ENCODE results near the gene PLEKHH1. TPM values are rescaled to one million over a fixed set of nuclear protein-coding genes. Genes with fewer than 3 reads are reported as not detected.

PLEKHH1 gene
- total and polyA plus RNA-seq, 9 of the 15 experiments (the other 6 are each of a cell fraction or from before 2014, with no cell fraction given) = 0.76 to 5.9 (median 2.9) TPM

DNA sequence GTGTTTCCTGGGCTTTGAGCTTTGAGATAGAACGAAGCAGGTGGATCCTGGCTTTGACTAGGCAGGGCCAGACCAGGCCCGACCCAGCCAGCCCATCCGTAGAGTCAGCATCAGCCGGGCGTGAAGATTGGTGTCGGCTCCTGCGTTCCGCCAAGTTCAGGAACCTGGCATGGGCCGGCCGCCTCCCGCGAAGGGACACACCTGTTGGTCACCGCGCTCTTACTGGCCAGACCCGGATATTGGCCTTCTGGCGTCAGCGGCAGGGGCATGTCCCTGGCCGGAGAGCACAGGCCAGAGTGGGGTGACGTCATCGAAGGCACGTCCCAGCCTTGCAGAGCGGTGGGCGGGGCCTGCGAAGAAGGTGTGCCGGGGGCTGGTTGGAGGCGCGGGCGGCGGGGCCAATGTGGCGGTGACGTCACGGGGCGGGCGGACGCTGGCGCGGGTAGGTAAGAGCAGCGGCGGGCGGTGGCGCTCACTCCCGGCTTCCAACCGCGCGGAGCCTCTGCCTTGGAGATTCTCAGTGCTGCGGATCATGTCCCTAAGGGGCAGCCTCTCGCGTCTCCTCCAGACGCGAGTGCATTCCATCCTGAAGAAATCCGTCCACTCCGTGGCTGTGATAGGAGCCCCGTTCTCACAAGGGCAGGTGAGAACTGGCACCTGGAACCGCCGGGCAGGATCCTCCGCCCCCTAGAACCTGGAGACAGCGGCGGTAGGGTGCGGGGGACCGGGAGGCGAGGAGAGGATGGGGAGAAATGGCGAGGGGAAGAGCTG, 86.5 kb downstream of the PLEKHH1 start, which contains the start of gene ARG2 (continued):
- TF ChIP-seq KDM5B (IDR thresholded peaks at IDR 0.05; ENCODE audit: insufficient replicate concordance, low read depth, low read length) (peak; percentile 77), KDM4B (IDR thresholded peaks at IDR 0.05; ENCODE audit: borderline replicate concordance in 2 of 2, low read depth in 1 of 2) (no peak), ZNF12 (CRISPR knock-in tag; IDR thresholded peaks at IDR 0.05) (no peak), ZC3H8 (IDR thresholded peaks at IDR 0.05) (no peak), SREBF2 (CRISPR knock-in tag; IDR thresholded peaks at IDR 0.05) (no peak), ZNF696 (CRISPR knock-in tag; conservative IDR thresholded peaks at IDR 0.05) (no peak), PHB (CRISPR knock-in tag; IDR thresholded peaks at IDR 0.05) (no peak), MEIS2 (IDR thresholded peaks at IDR 0.05; ENCODE audit: partially characterized antibody) (no peak)
- TF ChIP-seq, protein P1, sequence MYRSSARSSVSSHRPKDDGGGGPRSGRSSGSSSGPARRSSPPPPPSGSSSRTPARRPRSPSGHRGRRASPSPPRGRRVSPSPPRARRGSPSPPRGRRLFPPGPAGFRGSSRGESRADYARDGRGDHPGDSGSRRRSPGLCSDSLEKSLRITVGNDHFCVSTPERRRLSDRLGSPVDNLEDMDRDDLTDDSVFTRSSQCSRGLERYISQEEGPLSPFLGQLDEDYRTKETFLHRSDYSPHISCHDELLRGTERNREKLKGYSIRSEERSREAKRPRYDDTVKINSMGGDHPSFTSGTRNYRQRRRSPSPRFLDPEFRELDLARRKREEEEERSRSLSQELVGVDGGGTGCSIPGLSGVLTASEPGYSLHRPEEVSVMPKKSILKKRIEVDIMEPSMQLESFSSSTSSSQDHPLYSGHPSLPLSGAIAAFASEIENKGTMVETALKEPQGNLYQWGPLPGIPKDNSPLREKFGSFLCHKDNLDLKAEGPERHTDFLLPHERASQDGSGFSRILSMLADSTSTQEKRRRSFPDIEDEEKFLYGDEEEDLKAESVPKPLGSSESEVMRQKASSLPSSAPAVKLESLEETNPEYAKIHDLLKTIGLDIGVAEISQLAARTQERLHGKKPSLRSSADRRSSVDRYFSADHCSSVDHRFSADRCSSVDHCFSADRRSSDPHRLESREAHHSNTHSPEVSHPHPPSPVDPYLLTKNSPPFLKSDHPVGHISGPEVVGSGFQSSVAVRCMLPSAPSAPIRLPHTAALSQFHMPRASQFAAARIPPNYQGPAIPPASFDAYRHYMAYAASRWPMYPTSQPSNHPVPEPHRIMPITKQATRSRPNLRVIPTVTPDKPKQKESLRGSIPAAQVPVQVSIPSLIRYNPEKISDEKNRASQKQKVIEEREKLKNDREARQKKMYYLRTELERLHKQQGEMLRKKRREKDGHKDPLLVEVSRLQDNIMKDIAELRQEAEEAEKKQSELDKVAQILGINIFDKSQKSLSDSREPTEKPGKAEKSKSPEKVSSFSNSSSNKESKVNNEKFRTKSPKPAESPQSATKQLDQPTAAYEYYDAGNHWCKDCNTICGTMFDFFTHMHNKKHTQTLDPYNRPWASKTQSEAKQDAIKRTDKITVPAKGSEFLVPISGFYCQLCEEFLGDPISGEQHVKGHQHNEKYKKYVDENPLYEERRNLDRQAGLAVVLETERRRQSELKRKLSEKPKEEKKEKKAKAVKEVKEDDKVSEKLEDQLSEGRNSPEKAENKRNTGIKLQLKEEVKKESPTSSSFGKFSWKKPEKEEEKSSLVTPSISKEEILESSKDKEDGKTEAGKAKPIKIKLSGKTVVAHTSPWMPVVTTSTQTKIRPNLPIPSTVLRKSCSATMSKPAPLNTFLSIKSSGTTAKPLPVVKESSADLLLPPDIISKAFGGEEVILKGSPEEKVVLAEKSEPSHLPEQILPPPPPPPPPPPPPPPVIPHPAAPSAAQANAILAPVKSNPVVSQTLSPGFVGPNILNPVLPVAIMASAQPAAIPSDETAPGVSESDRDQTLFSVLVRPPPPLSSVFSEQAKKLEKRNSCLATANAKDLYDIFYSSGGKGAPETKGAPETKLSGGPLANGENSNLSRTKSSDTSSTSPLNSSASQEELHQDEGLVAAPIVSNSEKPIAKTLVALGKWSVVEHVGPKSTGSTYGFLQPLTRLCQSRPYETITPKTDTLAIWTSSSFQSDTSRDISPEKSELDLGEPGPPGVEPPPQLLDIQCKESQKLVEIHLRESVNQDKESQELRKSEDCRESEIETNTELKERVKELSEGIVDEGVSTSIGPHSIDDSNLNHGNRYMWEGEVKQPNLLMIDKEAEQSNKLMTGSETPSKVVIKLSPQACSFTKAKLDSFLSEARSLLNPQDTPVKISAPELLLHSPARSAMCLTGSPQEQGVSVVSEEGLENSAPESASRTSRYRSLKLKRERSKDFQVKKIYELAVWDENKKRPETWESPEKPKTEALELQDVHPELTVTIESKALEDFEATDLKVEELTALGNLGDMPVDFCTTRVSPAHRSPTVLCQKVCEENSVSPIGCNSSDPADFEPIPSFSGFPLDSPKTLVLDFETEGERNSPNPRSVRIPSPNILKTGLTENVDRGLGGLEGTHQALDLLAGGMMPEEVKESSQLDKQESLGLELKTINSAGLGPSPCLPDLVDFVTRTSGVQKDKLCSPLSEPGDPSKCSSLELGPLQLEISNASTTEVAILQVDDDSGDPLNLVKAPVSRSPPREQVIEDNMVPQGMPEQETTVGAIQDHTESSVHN (IDR thresholded peaks at IDR 0.05; ENCODE audit: borderline replicate concordance in 1 of 2, low read depth in 1 of 2) = peak in 1 of 2 experiments; percentile 87; a peak in 1 of 4 replicates
- TF ChIP-seq, protein P2, sequence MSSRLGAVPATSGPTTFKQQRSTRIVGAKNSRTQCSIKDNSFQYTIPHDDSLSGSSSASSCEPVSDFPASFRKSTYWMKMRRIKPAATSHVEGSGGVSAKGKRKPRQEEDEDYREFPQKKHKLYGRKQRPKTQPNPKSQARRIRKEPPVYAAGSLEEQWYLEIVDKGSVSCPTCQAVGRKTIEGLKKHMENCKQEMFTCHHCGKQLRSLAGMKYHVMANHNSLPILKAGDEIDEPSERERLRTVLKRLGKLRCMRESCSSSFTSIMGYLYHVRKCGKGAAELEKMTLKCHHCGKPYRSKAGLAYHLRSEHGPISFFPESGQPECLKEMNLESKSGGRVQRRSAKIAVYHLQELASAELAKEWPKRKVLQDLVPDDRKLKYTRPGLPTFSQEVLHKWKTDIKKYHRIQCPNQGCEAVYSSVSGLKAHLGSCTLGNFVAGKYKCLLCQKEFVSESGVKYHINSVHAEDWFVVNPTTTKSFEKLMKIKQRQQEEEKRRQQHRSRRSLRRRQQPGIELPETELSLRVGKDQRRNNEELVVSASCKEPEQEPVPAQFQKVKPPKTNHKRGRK (tag; IDR thresholded peaks at IDR 0.05) = no peak
- TF ChIP-seq, protein P3, sequence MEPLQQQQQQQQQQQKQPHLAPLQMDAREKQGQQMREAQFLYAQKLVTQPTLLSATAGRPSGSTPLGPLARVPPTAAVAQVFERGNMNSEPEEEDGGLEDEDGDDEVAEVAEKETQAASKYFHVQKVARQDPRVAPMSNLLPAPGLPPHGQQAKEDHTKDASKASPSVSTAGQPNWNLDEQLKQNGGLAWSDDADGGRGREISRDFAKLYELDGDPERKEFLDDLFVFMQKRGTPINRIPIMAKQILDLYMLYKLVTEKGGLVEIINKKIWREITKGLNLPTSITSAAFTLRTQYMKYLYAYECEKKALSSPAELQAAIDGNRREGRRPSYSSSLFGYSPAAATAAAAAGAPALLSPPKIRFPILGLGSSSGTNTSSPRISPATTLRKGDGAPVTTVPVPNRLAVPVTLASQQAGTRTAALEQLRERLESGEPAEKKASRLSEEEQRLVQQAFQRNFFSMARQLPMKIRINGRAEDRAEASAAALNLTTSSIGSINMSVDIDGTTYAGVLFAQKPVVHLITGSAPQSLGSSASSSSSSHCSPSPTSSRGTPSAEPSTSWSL (CRISPR knock-in tag; IDR thresholded peaks at IDR 0.05; ENCODE audit: borderline replicate concordance) = no peak

Measured in K562 (cell line).